Activated CD4-positive, alpha-beta memory T cell treated with anti-CD3 and anti-CD28 coated beads for 36 hours (primary cell): ENCODE measurements around the gene ZFP28. TPM values are rescaled to one million over a fixed set of nuclear protein-coding genes. Genes with fewer than 3 reads are reported as not detected.

Experiments
- CTCF ChIA-PET: fragments of 350-600 bp; sonication (Branson Sonifier 250); formaldehyde crosslinking; loops from one replicate; lab custom pipeline; 2021; ENCODE audit warnings: antibody characterized with exemption, inconsistent platforms; lab: Charles Lee
- POLR2A ChIA-PET: fragments of 350-600 bp; sonication (Branson Sonifier 250); formaldehyde crosslinking; loops from one replicate; lab custom pipeline; 2021; ENCODE audit warnings: antibody characterized with exemption; lab: Charles Lee
- DNase-seq: peaks from one replicate; pipeline ENCODE4 v3.0.0-alpha.2; 2020
- H3K27ac Mint-ChIP-seq: one replicate; pipeline ENCODE4 v1.8.0; 2021; ENCODE audit warnings: mixed read lengths
- H3K27me3 Mint-ChIP-seq: one replicate; pipeline ENCODE4 v1.8.0; 2021; ENCODE audit warnings: mixed read lengths
- H3K36me3 Mint-ChIP-seq: one replicate; pipeline ENCODE4 v1.8.0; 2021; ENCODE audit warnings: mixed read lengths
- H3K4me1 Mint-ChIP-seq: one replicate; pipeline ENCODE4 v1.8.0; 2021; ENCODE audit warnings: low read depth, mixed read lengths
- H3K4me3 Mint-ChIP-seq: one replicate; pipeline ENCODE4 v1.8.0; 2021; ENCODE audit warnings: mild to moderate bottlenecking, mixed read lengths
- H3K9me3 Mint-ChIP-seq: one replicate; pipeline ENCODE4 v1.8.0; 2021; ENCODE audit warnings: mixed read lengths
- intact Hi-C: fragments of 100-400 bp; cut with micrococcal nuclease; formaldehyde crosslinking; loops from one replicate; pipeline ENCODE4 v1.15.1; 2023
- total RNA-seq, 2 experiments: library from RNA; stranded (reverse); gene quantifications; one replicate each; pipeline ENCODE4 v1.2.3, GENCODE V29; 2021

The ZFP28 gene
- total RNA-seq, 2 experiments from 2014 or later, result 2.9 to 4.0 TPM

DNA sequence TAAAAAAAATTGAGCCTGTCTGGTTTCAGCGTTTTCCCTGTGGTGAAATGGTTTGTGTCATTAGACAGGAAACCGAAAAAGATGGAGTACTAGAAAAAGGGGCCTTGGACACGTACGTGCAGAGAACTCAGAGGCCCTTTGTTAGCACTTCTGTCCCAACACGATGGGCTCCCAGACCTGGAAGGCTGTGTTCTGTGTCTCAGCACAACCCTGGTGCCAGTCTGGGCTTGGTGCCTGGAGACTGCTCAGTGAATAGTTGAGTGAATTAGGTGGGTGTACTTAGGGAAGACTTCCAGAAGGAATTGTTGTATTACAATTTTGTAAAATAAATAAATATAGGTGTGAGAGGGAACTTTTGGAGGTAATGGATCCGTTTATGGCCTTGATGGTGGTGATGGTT, 65.1 kb downstream of the ZFP28 start:
- POLR2A ChIA-PET, result no interaction called here
- Mint-ChIP-seq H3K27me3 (no peaks in the 10 kb centered on the region), H3K4me1 (peaks cover 3% of the 10 kb centered on the region), H3K27ac (no peak overlapping the region), H3K4me3 (no peak overlapping the region), H3K36me3 (peaks cover 86% of the 10 kb centered on the region), H3K9me3 (peaks cover 78% of the 10 kb centered on the region)
- CTCF ChIA-PET, result no interaction called here
- DNase-seq, result no peak
- intact Hi-C loops, result no loop called here

Other genes starting within 250 kb of the ZFP28 start
- 1 to 10 TPM; 4.5 to 5.2 TPM for gene ZSCAN5A, start 224.1 kb upstream of the ZFP28 start, total RNA-seq
- gene ZNF582, start 145.4 kb upstream of the ZFP28 start, total RNA-seq, result under 1 TPM; 0.58 to 0.71 TPM
- gene ZNF583, start 134.6 kb upstream of the ZFP28 start, total RNA-seq, result 1 to 10 TPM; 1.6 to 1.8 TPM
- not detected for gene ZNF667, start 61.6 kb upstream of the ZFP28 start, total RNA-seq
- under 1 TPM; 0.24 to 0.39 TPM for gene ZNF471, start 31.1 kb upstream of the ZFP28 start, total RNA-seq
- 1 to 10 TPM; 1.7 to 1.8 TPM for gene ZNF470, start 28.5 kb downstream of the ZFP28 start, total RNA-seq
- 1 to 10 TPM; 2.7 to 3.1 TPM for gene ZNF71, start 56.4 kb downstream of the ZFP28 start, total RNA-seq
- not detected for gene SMIM17, start 104.2 kb downstream of the ZFP28 start, total RNA-seq
- gene ZNF835, start 132.8 kb downstream of the ZFP28 start, total RNA-seq, result 1 to 10 TPM in 1 of 2 experiments, under 1 TPM in 1; 0.97 to 2.2 TPM